Stimulated activated CD8-positive, alpha-beta memory T cell treated with anti-CD3 and anti-CD28 coated beads, Interleukin-7, amount 100 ng/mL, for 48 hours (primary cell): ENCODE measurements around the gene SPEN.

Experiments
- DNase-seq, 2 donors: peaks; one replicate each; pipeline ENCODE4 v3.0.0-alpha.2; 2020; ENCODE audit warnings: low read depth in 1 of 2; ENCODE audit errors: extremely low read depth in 1 of 2

Gene SPEN

DNA sequence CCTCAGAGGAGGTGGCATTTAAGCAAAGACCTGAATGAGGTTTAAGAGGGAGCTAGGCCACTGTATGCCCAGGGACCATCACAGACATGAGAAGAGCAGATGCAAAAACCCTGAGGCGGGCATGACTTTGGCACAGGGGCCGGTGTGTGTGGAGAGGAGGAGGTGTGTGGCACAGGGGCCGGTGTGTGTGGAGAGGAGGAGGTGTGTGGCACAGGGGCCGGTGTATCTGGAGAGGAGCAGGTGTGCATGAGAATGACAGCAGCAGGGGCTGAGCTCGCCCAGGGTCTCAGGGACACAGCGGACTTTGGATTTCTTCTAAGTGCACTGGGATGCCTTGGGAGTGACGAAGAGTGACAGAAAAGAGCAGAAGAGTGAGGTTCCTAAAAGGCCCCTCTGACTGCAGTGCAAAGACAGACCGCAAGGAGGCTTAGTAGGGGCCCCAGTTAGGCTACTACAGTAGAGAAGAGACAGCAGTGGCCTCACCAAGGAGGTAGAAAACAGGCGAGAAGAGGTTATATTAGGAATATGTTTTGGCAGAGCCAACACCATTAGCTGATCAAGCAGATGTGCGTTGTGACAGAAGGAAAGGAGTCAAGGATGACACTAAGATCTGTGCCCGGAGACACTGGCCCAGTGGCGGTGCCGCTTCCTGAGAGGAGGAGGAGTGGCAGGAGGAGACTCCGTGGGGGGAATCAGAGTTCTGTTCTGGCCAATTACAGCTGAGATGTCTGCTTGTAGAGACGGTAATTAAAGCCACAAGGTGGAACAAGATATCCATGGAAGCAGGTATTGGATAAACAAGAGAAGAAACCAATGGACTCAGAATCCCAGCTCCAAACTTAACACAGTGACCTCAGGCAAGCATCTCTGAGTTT, 110.0 kb downstream of the SPEN start:
- DNase-seq: no peak

DNA sequence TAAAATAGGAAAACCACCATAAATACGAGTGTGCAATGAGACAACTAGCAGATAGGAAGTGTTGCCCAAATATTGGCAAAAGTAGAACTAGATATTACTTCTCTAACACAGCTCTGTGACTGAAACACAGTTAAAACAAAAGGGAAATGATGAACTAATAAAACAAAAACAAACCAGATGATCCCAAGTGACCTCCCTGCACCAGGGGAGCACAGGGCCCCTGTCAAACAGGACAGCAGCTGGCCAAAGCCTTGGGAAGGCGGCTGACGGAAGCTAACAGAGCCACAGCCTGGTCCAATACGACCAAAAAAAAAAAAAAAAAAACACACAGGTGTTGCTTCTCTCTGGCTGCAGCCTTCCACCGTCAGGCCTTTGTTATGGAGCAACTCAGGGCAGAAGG, 110.6 kb downstream of the SPEN start:
- no peak for DNase-seq

DNA sequence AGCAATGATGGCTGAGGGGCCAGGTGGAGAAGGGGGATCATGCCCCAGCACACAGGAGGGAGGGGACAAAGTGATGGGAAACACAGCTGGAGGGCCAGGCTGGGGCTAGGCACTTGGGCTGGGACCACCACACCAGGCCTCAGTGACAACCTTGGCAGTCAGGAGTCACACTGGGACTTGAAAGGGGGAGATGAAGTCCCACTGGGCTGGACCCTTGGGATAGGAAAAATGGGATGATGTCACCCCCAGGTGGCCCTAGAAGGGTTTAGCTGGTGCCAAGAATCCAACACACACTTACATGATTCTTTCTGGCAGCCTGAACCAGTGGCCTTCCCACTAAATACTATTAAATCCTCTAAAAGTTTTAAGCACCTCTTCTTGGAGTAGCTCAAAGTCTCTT, 111.3 kb downstream of the SPEN start:
- DNase-seq: no peak

- DNase-seq: no peak
These were observed 111.9 kb downstream of the SPEN start for GRCh38 chr1:15959424-15959823.

DNA sequence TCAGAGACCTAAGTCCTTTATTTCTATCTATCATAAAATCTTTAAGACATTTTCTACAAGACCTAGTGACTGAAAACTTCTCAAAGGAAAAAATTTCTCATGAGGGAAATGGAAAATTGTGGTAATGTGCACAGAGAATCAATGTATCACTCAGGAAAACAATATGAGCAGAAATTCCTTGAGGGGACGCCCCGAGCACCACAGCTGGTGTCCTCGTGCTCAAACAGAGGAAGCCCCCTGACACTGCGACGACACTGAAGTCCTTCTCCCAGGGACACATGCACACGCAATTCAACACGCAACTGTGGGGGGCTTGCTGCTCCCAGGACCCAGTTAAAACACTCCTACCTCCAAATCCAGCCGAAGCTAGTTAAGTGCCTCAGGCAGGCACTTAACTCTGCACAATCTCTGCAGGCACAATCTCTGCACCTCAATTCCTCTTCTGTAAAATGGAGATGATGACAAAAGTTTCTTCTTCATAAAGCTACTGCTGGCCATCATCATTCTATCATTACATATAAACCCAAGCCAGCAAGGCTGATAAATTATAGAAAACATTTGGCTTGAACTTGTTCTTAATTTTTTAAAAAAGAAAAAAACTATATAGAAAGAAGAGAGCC, 112.4 kb downstream of the SPEN start:
- no peak for DNase-seq

GRCh38 chr1:15960808-15961207, 113.3 kb downstream of the SPEN start:
- DNase-seq: no peak

DNA sequence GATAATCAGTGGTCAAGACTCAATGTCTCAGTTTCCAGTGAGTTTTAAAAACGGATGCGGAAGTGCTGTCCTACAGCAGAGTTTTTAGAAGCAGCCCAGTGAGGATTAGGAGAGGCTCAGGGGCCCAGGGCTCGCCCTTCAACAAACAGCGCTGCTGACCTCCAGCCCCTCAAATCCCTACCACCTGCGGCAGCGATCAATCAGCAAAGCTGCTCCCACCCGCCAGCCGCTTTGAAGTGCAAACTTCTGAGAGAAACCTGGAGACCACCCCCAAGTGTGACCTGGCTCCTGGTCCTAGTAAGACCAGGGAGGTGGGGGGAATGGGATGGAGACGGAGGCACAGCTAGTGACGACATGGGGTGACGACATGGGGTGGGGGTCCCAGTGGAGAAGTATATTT, 114.0 kb downstream of the SPEN start:
- DNase-seq: no peak

- DNase-seq: no peak
These were observed 114.7 kb downstream of the SPEN start for GRCh38 chr1:15962176-15962575.

DNA sequence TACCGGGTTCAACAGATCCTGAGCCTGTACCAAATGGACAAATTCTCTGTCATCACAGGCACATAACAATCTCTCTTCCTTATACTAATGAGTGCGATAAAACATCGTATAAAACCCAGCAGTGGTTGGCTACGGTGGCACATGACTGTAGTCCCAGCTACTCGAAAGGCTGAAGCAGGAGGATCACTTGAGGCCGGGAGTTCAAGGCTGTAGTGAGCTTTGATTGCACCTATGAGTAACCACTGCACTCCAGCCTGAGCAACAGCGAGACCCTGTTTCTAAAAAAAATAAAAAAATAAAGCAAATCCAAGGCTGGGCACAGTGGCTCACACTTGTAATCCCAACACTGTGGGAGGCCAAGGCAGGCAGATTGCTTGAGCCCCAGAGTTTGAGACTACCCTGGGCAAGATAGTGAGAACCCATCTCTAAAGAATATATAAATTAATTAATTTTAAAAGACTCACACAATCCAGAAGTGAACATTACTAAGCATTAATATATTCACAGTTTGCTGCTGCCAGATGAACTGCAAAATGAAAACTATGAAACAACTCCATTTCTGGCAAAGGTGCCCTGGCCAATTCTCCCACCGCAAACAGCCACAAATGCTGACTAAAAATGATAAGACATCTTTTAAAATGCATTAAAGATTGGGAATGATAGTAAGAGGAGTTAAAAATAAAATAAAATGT, 115.3 kb downstream of the SPEN start:
- DNase-seq: no peak

DNA sequence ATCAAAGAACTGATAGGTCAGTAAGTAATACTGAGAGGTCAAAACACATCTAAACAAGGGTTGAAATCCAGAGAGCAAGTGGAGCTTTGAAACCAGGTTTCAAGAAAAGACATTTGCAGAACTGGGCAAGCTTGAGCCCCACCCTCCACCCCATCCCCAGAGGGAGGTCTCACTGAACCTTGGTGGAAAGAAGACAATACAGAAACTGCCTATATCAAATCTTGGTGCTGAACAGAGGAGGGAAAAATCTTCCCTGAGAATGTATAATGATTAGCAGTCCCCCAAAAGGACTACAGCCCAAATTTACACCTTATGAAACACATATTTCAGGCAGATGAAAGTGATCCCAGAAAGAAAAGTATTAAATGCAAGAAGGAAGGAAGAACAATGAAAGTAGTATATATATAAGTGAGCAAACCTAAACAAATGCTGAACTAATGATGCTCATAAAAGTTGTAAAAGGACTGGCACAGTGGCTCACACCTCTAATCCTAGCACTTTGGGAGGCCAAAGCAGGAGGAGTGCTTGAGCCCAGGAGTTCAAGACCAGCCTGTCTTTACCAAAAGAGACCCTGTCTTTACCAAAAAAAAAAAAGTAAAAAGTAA, 116.0 kb downstream of the SPEN start:
- no peak for DNase-seq

DNA sequence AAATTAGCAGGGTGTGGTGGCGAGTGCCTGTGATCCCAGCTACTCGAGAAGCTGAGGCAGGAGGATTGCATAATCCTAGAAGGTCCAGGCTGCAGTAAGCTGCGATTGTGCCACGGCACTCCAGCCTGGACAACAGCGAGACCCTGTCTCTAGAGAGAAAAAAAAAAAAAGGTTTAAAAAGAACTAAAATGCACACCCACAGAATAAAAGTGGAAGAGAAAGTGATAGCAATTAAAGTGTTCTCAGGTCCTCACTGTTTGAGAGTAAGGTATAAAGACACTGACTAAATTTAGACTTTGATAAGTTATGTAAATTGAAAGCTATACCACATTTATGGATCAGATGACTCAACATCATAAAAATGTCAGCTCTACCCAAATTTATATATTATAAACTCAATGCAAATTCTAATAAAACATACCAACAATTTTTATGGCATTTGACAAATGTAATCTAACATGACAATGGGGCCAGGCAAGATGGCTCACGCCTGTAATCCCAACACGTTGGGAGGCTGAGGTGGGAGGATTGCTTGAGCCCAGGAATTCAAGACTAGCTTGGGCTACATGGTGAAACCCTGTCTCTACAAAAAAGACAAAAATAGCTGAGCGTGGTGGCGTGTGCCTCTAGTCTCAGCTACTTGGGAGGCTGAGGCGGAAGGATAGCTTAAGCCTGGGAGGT, 116.6 kb downstream of the SPEN start:
- DNase-seq: no peak

- DNase-seq: no peak
These were observed 117.8 kb downstream of the SPEN start for GRCh38 chr1:15965228-15965767.

DNA sequence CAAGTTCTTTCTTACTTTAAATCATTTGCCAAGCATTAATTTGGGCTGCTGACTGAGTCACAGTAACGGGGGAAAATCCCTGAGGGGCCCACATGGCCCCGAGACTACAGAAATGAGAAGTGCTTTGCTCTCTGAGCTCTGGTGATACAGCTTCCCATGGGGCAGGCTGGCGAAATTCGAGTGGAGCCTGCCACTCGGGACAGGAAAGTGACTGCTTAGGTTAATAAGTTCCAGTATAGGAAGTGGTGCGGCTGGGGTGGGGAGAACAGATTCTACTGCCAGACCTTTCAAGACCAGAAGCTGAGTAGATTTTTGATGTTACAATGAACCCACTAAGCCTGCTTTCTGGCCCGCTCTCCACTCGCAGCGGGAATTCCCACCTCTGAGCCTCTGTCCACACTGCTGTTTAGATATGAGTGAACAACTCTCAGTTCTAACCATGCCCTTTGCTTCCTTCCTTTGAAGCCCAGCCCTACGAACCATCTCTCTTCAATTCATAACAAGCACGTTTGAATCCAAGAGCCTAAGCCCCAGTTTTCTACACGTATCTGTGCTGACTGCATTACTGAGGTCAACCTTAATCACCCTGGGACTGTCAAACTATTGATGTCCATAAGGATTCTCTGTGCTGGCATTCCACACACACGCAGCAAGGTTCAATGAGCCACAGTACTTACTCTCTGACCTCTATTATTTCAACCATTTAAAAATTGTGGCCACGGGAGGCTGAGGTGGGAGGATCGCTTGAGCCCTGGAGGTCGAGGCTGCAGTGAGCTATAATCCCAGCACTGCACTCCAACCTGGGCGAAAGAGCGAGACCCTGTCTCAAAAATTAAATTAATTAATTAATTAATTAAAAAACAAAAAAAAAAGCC, 118.8 kb downstream of the SPEN start:
- peak; percentile 73 to 86 for DNase-seq

DNA sequence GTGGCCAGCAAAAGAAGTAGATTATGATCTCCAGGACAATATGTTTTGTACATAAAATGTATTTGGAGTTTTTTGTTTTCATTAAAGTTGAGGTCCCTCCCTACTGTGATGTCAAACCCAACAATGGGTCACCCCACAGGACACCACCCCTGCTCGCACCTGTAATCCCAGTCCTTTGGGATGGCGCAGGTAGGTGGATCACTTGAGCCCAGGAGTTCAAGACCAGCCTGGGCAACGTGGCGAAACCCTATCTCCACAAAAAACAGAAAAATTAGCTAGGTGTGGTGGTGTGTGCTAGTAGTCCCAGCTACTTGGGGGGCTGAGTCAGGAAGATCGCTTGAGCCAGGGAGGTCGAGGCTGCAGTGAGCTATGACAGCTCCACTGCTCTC, 119.4 kb downstream of the SPEN start:
- DNase-seq: no peak

DNA sequence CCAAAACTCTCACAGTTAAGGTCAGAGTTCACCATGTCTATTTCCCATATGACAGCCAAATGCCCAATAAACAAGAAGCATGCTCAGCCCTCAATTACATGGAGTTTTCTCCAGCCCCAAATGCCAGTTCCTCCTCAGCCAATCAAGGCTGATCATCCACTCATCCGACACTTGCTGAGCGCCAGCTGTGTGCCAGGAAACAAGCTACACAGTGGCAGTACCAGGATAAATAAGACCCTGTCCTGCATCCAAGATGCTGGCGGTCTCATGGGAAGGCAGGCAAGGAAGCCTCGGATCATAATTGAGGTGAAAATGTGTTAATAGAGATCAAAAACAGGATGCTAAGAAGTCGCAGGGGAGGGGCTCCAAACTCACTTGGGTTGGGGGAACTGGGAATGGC, 120.7 kb downstream of the SPEN start:
- DNase-seq: no peak

- DNase-seq: no peak
These were observed 121.9 kb downstream of the SPEN start for GRCh38 chr1:15969321-15969880.

DNA sequence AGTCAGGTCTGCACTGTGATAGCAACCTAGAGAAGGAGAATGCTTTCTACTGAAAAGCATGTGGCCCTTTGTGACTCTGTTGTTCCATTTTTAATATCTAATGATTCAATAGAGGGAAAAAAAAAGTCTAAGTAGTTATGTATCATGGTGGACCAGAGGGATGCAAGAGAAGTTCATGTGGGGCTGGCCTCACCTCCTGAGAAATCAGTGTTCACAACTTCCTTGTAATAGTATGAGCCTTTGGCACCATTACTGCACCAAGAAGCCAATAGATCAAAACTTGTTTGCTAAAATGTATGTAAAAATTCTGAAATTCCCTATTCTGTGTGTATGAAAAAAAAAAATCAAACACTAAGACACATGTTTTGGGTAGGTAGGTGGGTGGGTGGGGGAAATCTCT, 123.4 kb downstream of the SPEN start:
- no peak for DNase-seq

DNA sequence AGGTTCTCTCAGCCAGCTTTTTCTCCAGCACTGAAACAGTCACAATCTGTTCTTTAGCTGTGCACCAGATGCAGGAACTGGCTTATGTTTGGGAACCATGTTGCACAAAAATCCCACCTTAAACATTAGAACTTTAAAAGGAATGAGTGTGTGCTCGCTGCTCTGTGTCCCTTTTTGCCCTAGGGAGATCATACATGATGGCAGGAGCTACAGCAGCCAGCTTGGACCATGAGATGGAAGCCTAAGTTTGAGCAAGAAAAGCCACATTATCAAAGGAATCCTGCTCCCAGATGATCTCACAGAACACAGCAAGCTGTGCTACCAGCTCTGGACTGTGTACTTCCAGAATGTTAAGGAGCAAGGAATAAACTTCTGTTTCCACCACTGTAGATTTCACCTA, 124.9 kb downstream of the SPEN start:
- no peak for DNase-seq

GRCh38 chr1:15973772-15974171, 126.3 kb downstream of the SPEN start:
- no peak for DNase-seq
